Heart right ventricle (tissue), 16 donors: ENCODE data around the gene SNX24. TPM values are rescaled to one million over a fixed set of nuclear protein-coding genes. Genes with fewer than 3 reads are reported as not detected.

Experiments used
- ATAC-seq, 8 donors: fragments of 200-7000 bp; cut with Tn5 transposase; one replicate each; pipeline ENCODE4 v1.9.1; 2020; ENCODE audit warnings: mild to moderate bottlenecking in 8 of 8, moderate library complexity in 8 of 8, moderate number of reproducible peaks in 1 of 8
- DNase-seq, 2 donors: peaks; one replicate each; pipeline ENCODE4 v3.0.0-alpha.2; 2020
- H3K27ac ChIP-seq, 10 donors: fragments of 200-600 bp; sonication (generic) in 2 of 10; one replicate each; pipeline versions ENCODE4 v1.5.0 to v1.8.0; 2020 to 2022; ENCODE audit warnings: mild to moderate bottlenecking in 3 of 10
- H3K27me3 ChIP-seq, 7 donors: fragments of 200-600 bp; one replicate each; pipeline ENCODE4 v1.8.0; 2021 to 2022; ENCODE audit warnings: mild to moderate bottlenecking in 2 of 7
- H3K36me3 ChIP-seq, 9 donors: fragments of 200-600 bp; sonication (generic) in 1 of 9; one replicate each; pipeline versions ENCODE4 v1.5.0 to v1.8.0; 2020 to 2022; ENCODE audit warnings: mild to moderate bottlenecking in 2 of 9
- H3K4me1 ChIP-seq, 9 donors: fragments of 200-600 bp; sonication (generic) in 1 of 9; one replicate each; pipeline versions ENCODE4 v1.5.0 to v1.8.0; 2020 to 2022; ENCODE audit warnings: mild to moderate bottlenecking in 4 of 9
- H3K4me3 ChIP-seq, 10 donors: fragments of 200-600 bp; sonication (generic) in 2 of 10; one replicate each; pipeline versions ENCODE4 v1.5.0 to v1.8.0; 2020 to 2022; ENCODE audit warnings: mild to moderate bottlenecking in 7 of 10, moderate library complexity in 2 of 10
- H3K9me3 ChIP-seq, 11 donors: fragments of 200-600 bp in 10 of 11; sonication (generic) in 2 of 11; one replicate each; pipeline versions ENCODE4 v1.5.0 to v1.8.0; 2013 to 2022; ENCODE audit warnings: mild to moderate bottlenecking in 2 of 11, control low read depth in 1 of 11, moderate library complexity in 1 of 11
- WGBS, 2 donors: extraction: QIAGEN DNeasy Blood & Tissue Kit; methylation state at CpG; one replicate each; pipeline ENCODE4 v1.1.7; 2013; ENCODE audit warnings: inconsistent platforms in 1 of 2; 5-methylcytosine and 5-hydroxymethylcytosine counted together
- intact Hi-C, 10 donors: fragments of 100-400 bp; cut with DNase I; formaldehyde crosslinking; loops; one replicate each; pipeline versions ENCODE4 v1.11.1 to v1.14.2; 2022
- polyA plus RNA-seq, 2 donors: library from polyadenylated mRNA; stranded (reverse); fragments of 200-250 nt; gene quantifications; one replicate each; pipeline ENCODE4 v1.2.3, GENCODE V29; 2013
- total RNA-seq, 10 donors: library from RNA; stranded (reverse); fragmentation: NEBNext Ultra II Directional in 3 of 10; extraction: Animal tissue kit (Norgen Biotek cat#: 25700) in 3 of 10; gene quantifications; one replicate each; pipeline versions ENCODE4 v1.2.1 to v1.2.4, GENCODE V29; 2021 to 2023
- TF ChIP-seq, protein P1 (sequence below), 9 donors: fragments of 200-600 bp; sonication (generic) in 2 of 9; IDR thresholded peaks; one replicate each; pipeline versions ENCODE4 v1.5.0 to v1.8.0; 2021 to 2022; ENCODE audit warnings: antibody characterized with exemption in 9 of 9, mild to moderate bottlenecking in 5 of 9, moderate library complexity in 1 of 9
- donor health status: Arrhythmogenic right ventricular cardiomyopathy.
- donor health status: ischemic (EF 13 %, LVEDD 7.1; RV severe dilation, severe dysfunction).
- donor health status: healthy with polysubstance abuse.
- donor health status: DM: no; HTN: yes; CAD: no.
- donor health status: DM: no; HTN: no; CAD: no.
- donor health status: ischemic (EF 25% LVEDD 6.9; RV normal size, moderate dysfunction).
- donor health status: ischemic (EF 25% LVEDD 5.7; RV mildly dilated, moderate dysfunction).
- donor health status: healthy.
- donor health status: DM: yes; HTN: yes; CAD: no.
- donor health status: Ischemic cardiomyopathy.
- donor health status: ischemic (EF 35%, LVEDD 5.7; RV mildly dilated, moderate dysfunction).
- donor health status: nonischemic (EF 11% LVEDD 7.7; RV severe dilation, severe dysfunction).
- donor health status: DM: yes; HTN: yes; CAD: no.
- donor health status: PGD.
- donor health status: ischemic (EF 29% LVEDD 5.4; RV normal size, mild dysfunction).
- donor health status: nonischemic (EF 23%, LVEDD 6.1; RV moderate dilation, normal function).

Gene SNX24
- total and polyA plus RNA-seq, 12 donors = 11.7 to 16.3 (median 13.8) TPM

- Histone ChIP-seq H3K27me3 (no peaks in the 10 kb centered on the region), H3K36me3 (peaks cover 0 to 7% (median 0%) of the 10 kb centered on the region in 9 donors), H3K4me1 (no peaks in the 10 kb centered on the region), H3K27ac (no peak overlapping the region), H3K4me3 (no peak overlapping the region), H3K9me3 (peaks cover 0 to 21% (median 11%) of the 10 kb centered on the region in 11 donors)
- ATAC-seq = no peak
- intact Hi-C loops = no loop called here
- TF ChIP-seq, protein P1, sequence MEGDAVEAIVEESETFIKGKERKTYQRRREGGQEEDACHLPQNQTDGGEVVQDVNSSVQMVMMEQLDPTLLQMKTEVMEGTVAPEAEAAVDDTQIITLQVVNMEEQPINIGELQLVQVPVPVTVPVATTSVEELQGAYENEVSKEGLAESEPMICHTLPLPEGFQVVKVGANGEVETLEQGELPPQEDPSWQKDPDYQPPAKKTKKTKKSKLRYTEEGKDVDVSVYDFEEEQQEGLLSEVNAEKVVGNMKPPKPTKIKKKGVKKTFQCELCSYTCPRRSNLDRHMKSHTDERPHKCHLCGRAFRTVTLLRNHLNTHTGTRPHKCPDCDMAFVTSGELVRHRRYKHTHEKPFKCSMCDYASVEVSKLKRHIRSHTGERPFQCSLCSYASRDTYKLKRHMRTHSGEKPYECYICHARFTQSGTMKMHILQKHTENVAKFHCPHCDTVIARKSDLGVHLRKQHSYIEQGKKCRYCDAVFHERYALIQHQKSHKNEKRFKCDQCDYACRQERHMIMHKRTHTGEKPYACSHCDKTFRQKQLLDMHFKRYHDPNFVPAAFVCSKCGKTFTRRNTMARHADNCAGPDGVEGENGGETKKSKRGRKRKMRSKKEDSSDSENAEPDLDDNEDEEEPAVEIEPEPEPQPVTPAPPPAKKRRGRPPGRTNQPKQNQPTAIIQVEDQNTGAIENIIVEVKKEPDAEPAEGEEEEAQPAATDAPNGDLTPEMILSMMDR (IDR thresholded peaks at IDR 0.05) = no peak
- no peak for DNase-seq
Observed at GRCh38 chr5:122954719-122955118, 109.3 kb downstream of the SNX24 start.

DNA sequence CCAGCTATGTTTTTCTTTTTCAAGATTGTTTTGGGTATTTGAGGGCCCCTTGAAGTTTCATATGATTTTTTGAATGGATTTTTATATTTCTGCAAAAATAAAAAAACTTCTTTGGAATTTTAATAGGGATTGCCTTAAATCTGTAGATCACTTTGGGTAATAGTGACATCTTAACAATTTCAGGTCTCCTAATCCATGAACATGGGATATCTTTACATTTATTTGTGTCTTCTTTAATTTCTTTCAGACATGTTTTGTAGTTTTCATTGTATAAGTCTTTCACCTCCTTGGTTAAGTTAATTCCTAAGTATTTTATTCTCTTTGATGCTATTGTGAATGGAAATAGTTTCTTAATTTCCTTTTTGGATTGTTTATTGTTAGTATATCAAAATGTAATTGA, 112.0 kb downstream of the SNX24 start:
- no peaks in the 10 kb centered on the region for H3K4me1 ChIP-seq
- intact Hi-C loops = no loop called here
- H3K27me3 ChIP-seq = no peaks in the 10 kb centered on the region
- H3K27ac ChIP-seq = no peak overlapping the region
- H3K4me3 ChIP-seq = no peak overlapping the region
- peaks cover 0 to 21% (median 11%) of the 10 kb centered on the region in 11 donors for H3K9me3 ChIP-seq
- peaks cover 0 to 7% (median 0%) of the 10 kb centered on the region in 9 donors for H3K36me3 ChIP-seq
- DNase-seq = no peak
- TF ChIP-seq, protein P1 (IDR thresholded peaks at IDR 0.05) = no peak
- no peak for ATAC-seq

GRCh38 chr5:122959740-122960445, 114.5 kb downstream of the SNX24 start:
- TF ChIP-seq, protein P1 (IDR thresholded peaks at IDR 0.05) = no peak
- Histone ChIP-seq H3K27me3 (no peaks in the 10 kb centered on the region), H3K27ac (no peak overlapping the region), H3K36me3 (peaks cover 0 to 7% (median 0%) of the 10 kb centered on the region in 9 donors), H3K4me3 (no peak overlapping the region), H3K9me3 (peaks cover 0 to 21% (median 11%) of the 10 kb centered on the region in 11 donors), H3K4me1 (no peaks in the 10 kb centered on the region)
- intact Hi-C loops = no loop called here
- DNase-seq (no peak), ATAC-seq (no peak)
- WGBS, 2 donors = 57 to 59% methylated on average over 4 of the region's 4 CpGs

DNA sequence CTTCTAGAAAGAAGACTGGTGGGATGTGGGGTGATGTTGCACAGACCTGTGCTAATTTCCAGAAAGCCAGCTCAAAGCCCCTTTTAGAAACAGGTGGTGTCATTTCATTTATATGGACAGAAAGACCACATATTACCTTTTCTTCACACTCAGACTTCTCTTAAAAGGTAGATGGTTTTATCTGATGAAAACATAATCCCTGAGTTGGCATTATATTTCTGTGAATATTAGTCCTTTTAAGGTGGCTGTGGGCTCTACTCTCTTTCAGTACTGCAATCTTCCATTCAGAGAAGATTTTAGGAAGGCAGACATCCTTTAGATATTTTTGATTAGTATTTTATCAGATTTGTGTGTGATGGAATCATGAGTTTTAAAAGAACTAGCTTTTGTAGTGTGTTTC, 117.9 kb downstream of the SNX24 start:
- DNase-seq = no peak
- no peaks in the 10 kb centered on the region for H3K36me3 ChIP-seq
- no peaks in the 10 kb centered on the region for H3K27me3 ChIP-seq
- H3K4me3 ChIP-seq = no peak overlapping the region
- intact Hi-C loops = no loop called here
- TF ChIP-seq, protein P1 (IDR thresholded peaks at IDR 0.05) = no peak
- H3K9me3 ChIP-seq = peaks cover 0 to 4% (median 0%) of the 10 kb centered on the region in 11 donors
- no peak overlapping the region for H3K27ac ChIP-seq
- no peak for ATAC-seq
- H3K4me1 ChIP-seq = peaks cover 0 to 4% (median 0%) of the 10 kb centered on the region in 9 donors
